ENCODE results near the gene CDC5L. TPM values are rescaled to one million over a fixed set of nuclear protein-coding genes. Genes with fewer than 3 reads are reported as not detected.

The CDC5L gene
- total and polyA plus RNA-seq, 2 experiments from 2014 or later = 15.9 to 20.4 TPM

- no peak for TF ChIP-seq EZH2phosphoT487 (IDR thresholded peaks at IDR 0.05; ENCODE audit: insufficient read depth, low read depth)
- TF ChIP-seq EZH2 (IDR thresholded peaks at IDR 0.05; ENCODE audit: insufficient read depth, poor library complexity, severe bottlenecking) = no peak
These were observed 24.1 kb upstream of the CDC5L start for GRCh38 chr6:44363377-44363926.

DNA sequence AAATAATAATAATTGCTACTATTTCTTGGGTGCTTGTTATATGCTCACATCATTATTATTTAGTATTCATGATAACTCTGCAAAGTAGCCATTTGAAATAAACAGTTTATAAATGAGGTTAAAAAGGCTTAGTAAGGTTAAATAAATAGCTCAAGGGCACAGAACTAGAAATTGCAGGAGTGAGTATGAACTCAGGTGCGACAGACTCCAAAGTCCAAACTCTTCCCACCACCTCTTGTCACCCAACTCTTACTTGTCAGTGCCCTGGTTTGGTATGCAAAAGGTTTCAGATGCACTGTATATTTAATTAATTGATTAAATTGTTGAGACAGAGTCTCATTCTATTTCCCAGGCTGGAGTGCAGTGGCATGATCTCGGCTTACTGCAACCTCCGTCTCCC, 20.7 kb upstream of the CDC5L start:
- no peak for TF ChIP-seq EZH2phosphoT487 (IDR thresholded peaks at IDR 0.05; ENCODE audit: insufficient read depth, low read depth)
- TF ChIP-seq EZH2 (IDR thresholded peaks at IDR 0.05; ENCODE audit: insufficient read depth, poor library complexity, severe bottlenecking) = no peak
- no peaks in the 10 kb centered on the region for H3K4me1 ChIP-seq (ENCODE audit: insufficient read depth)
- H2AFZ ChIP-seq = no peak overlapping the region
- no peaks in the 10 kb centered on the region for H3K9me2 ChIP-seq (ENCODE audit: insufficient read depth)
- H4K20me1 ChIP-seq (ENCODE audit: insufficient read depth) = no peaks in the 10 kb centered on the region
- H3K4me2 ChIP-seq (ENCODE audit: unreplicated experiment) = no peak overlapping the region
- no peak overlapping the region for H3K4me3 ChIP-seq
- H3K27ac ChIP-seq = no peak overlapping the region
- no peaks in the 10 kb centered on the region for H3K9me3 ChIP-seq (ENCODE audit: low read depth)
- H3K36me3 ChIP-seq (ENCODE audit: low read depth) = no peaks in the 10 kb centered on the region
- H3K9ac ChIP-seq = no peak overlapping the region
- 86 to 89% methylated on average over 3 of the region's 3 CpGs for WGBS, 2 experiments (ENCODE audit: low coverage in 1 of 2, low lambda C conversion rate in 2 of 2, missing lambda C conversion rate in 2 of 2)
- no peak for DNase-seq
- in situ Hi-C loops (cut with MboI) = no loop called here
- no peaks in the 10 kb centered on the region for H3K79me2 ChIP-seq (ENCODE audit: insufficient read depth)
- peaks cover 3% of the 10 kb centered on the region for H3K27me3 ChIP-seq (replicated peaks; ENCODE audit: insufficient read depth)
- no peaks in the 10 kb centered on the region for H3F3A ChIP-seq (ENCODE audit: insufficient read depth)

More at GRCh38 chr6:44363377-44363926, 24.1 kb upstream of the CDC5L start:
- Histone ChIP-seq H3K9me3 (ENCODE audit: low read depth) (no peaks in the 10 kb centered on the region), H3K4me1 (ENCODE audit: insufficient read depth) (no peaks in the 10 kb centered on the region), H2AFZ (no peak overlapping the region), H3K27ac (no peak overlapping the region), H3F3A (ENCODE audit: insufficient read depth) (no peaks in the 10 kb centered on the region), H4K20me1 (ENCODE audit: insufficient read depth) (no peaks in the 10 kb centered on the region), H3K9ac (no peak overlapping the region), H3K36me3 (ENCODE audit: low read depth) (no peaks in the 10 kb centered on the region), H3K9me2 (ENCODE audit: insufficient read depth) (no peaks in the 10 kb centered on the region), H3K4me2 (ENCODE audit: unreplicated experiment) (no peak overlapping the region), H3K27me3 (replicated peaks; ENCODE audit: insufficient read depth) (peaks cover 13% of the 10 kb centered on the region), H3K79me2 (ENCODE audit: insufficient read depth) (no peaks in the 10 kb centered on the region), H3K4me3 (no peak overlapping the region)
- in situ Hi-C loops (cut with MboI) = no loop called here
- no peak for DNase-seq
- 86 to 88% methylated on average over 3 of the region's 3 CpGs for WGBS, 2 experiments (ENCODE audit: low coverage in 1 of 2, low lambda C conversion rate in 2 of 2, missing lambda C conversion rate in 2 of 2)

GRCh38 chr6:44367681-44368080, 19.8 kb upstream of the CDC5L start:
- 65 to 72% methylated on average over 2 of the region's 2 CpGs for WGBS, 2 experiments (ENCODE audit: low coverage in 1 of 2, low lambda C conversion rate in 2 of 2, missing lambda C conversion rate in 2 of 2)
- no peak overlapping the region for H3K4me3 ChIP-seq

GRCh38 chr6:44373051-44373450, 14.5 kb upstream of the CDC5L start:
- Histone ChIP-seq H3K4me1 (ENCODE audit: insufficient read depth) (no peaks in the 10 kb centered on the region), H3K27me3 (replicated peaks; ENCODE audit: insufficient read depth) (no peaks in the 10 kb centered on the region), H3K36me3 (ENCODE audit: low read depth) (no peaks in the 10 kb centered on the region), H3K4me2 (ENCODE audit: unreplicated experiment) (no peak overlapping the region), H3F3A (ENCODE audit: insufficient read depth) (no peaks in the 10 kb centered on the region), H3K4me3 (no peak overlapping the region), H4K20me1 (ENCODE audit: insufficient read depth) (no peaks in the 10 kb centered on the region), H3K27ac (no peak overlapping the region), H3K79me2 (ENCODE audit: insufficient read depth) (no peaks in the 10 kb centered on the region), H3K9me2 (ENCODE audit: insufficient read depth) (no peaks in the 10 kb centered on the region), H2AFZ (0 out of 2 replicates have a peak overlapping the region, but pooled peaks have one; percentile 4), H3K9ac (no peak overlapping the region), H3K9me3 (ENCODE audit: low read depth) (no peaks in the 10 kb centered on the region)
- in situ Hi-C loops (cut with MboI) = no loop called here
- 52 to 53% methylated on average over 3 of the region's 3 CpGs for WGBS, 2 experiments (ENCODE audit: low coverage in 1 of 2, low lambda C conversion rate in 2 of 2, missing lambda C conversion rate in 2 of 2)
- no peak for TF ChIP-seq EZH2 (IDR thresholded peaks at IDR 0.05; ENCODE audit: insufficient read depth, poor library complexity, severe bottlenecking)
- no peak for TF ChIP-seq EZH2phosphoT487 (IDR thresholded peaks at IDR 0.05; ENCODE audit: insufficient read depth, low read depth)
- DNase-seq = peak; percentile 11

More at GRCh38 chr6:44367681-44368080, 19.8 kb upstream of the CDC5L start:
- no peaks in the 10 kb centered on the region; the same call in 1 of the 2 replicates for H3K27me3 ChIP-seq (replicated peaks; ENCODE audit: insufficient read depth)
- no peak overlapping the region for H3K4me2 ChIP-seq (ENCODE audit: unreplicated experiment)
- in situ Hi-C loops (cut with MboI) = no loop called here
- no peak overlapping the region for H3K27ac ChIP-seq
- no peaks in the 10 kb centered on the region for H3F3A ChIP-seq (ENCODE audit: insufficient read depth)
- H3K9me3 ChIP-seq (ENCODE audit: low read depth) = no peaks in the 10 kb centered on the region
- no peaks in the 10 kb centered on the region for H3K4me1 ChIP-seq (ENCODE audit: insufficient read depth)
- H3K36me3 ChIP-seq (ENCODE audit: low read depth) = no peaks in the 10 kb centered on the region
- no peaks in the 10 kb centered on the region for H3K9me2 ChIP-seq (ENCODE audit: insufficient read depth)
- no peak overlapping the region for H2AFZ ChIP-seq
- peak; percentile 38 for DNase-seq
- H3K9ac ChIP-seq = no peak overlapping the region
- no peaks in the 10 kb centered on the region for H4K20me1 ChIP-seq (ENCODE audit: insufficient read depth)
- no peaks in the 10 kb centered on the region for H3K79me2 ChIP-seq (ENCODE audit: insufficient read depth)
- TF ChIP-seq EZH2phosphoT487 (IDR thresholded peaks at IDR 0.05; ENCODE audit: insufficient read depth, low read depth) (no peak), EZH2 (IDR thresholded peaks at IDR 0.05; ENCODE audit: insufficient read depth, poor library complexity, severe bottlenecking) (no peak)

All from GM23248 (cell line).